ENCODE measurements around the gene ANKMY2.
"Not testable (repeated sequence)": the region's sequence is repeated elsewhere in the genome, so short reads cannot be mapped to it uniquely, and the experiment has no call there.

DNA sequence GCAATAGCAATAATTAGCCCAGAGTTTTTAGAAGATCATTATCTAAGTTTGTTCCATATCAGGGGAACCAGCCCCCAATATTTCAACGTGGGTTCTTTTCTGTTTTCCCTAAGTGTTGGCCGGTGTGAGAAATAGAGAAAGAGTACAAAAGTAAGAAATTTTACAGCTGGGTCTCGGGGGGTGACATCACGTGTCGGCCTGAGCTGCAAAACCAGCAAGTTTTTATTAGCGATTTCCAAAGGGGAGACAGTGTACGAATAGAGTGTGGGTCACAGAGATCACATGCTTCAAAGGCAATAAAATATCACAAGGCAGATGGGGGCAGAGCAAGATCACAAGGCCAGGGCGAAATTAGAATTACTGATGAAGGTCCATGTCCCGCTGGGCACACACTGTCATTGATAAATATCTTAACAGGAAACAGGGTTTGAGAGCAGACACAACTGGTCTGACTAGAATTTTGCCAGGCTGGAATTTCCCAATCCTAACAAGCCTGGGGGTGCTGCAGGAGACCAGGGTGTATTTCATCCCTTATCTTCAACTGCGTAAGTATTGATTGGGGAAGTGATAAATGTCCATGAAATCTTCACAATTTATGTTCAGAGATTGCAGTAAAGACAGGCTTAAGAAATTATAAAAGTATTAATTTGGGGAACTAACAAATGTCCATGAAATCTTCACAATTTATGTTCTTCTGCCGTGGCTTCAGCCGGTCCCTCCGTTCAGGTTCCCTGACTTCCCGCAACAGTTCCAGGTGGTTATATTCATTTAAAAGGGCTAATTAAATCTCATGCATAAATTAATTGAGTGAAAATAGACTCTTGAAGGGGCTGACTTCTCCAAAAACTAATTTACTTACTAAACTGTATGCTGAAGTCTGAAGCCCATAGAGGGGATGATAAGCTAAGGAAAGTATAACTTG lies 33.4 kb upstream of the ANKMY2 start:
- not testable (repeated sequence) for TF ChIP-seq TAF1 (IDR thresholded peaks at IDR 0.05; ENCODE audit: borderline replicate concordance, low read depth, low read length); POLR2AphosphoS5 (IDR thresholded peaks at IDR 0.05; ENCODE audit: low read depth, low read length)
